ENCODE results near the gene CENPE. TPM values are rescaled to one million over a fixed set of nuclear protein-coding genes. Genes with fewer than 3 reads are reported as not detected.

The CENPE gene
- total RNA-seq, 6 experiments from 2014 or later = 11.3 to 36.5 (median 28.8) TPM

- Mint-ChIP-seq H3K4me3 (peak overlapping the region; percentile 55; the same call in 1 of the 2 replicates), H3K27me3 (ENCODE audit: insufficient read depth) (no peaks in the 10 kb centered on the region), H3K27ac (peak overlapping the region; percentile 77), H3K36me3 (ENCODE audit: low read depth) (peaks cover 69% of the 10 kb centered on the region), H3K4me1 (ENCODE audit: low read depth) (peaks cover 46% of the 10 kb centered on the region), H3K9me3 (no peaks in the 10 kb centered on the region)
- TF ChIP-seq, protein P1, sequence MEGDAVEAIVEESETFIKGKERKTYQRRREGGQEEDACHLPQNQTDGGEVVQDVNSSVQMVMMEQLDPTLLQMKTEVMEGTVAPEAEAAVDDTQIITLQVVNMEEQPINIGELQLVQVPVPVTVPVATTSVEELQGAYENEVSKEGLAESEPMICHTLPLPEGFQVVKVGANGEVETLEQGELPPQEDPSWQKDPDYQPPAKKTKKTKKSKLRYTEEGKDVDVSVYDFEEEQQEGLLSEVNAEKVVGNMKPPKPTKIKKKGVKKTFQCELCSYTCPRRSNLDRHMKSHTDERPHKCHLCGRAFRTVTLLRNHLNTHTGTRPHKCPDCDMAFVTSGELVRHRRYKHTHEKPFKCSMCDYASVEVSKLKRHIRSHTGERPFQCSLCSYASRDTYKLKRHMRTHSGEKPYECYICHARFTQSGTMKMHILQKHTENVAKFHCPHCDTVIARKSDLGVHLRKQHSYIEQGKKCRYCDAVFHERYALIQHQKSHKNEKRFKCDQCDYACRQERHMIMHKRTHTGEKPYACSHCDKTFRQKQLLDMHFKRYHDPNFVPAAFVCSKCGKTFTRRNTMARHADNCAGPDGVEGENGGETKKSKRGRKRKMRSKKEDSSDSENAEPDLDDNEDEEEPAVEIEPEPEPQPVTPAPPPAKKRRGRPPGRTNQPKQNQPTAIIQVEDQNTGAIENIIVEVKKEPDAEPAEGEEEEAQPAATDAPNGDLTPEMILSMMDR (IDR thresholded peaks at IDR 0.05) = no peak
- DNase-seq = peak; percentile 80
Observed at GRCh38 chr4:103150677-103151076, 47.5 kb downstream of the CENPE start.

GRCh38 chr4:103144926-103145325 lies 53.2 kb downstream of the CENPE start:
- Mint-ChIP-seq H3K27ac (no peak overlapping the region), H3K9me3 (no peaks in the 10 kb centered on the region), H3K27me3 (ENCODE audit: insufficient read depth) (no peaks in the 10 kb centered on the region; the same call in 1 of the 2 replicates), H3K4me1 (ENCODE audit: low read depth) (peaks cover 10% of the 10 kb centered on the region), H3K4me3 (no peak overlapping the region), H3K36me3 (ENCODE audit: low read depth) (peaks cover 51% of the 10 kb centered on the region)
- TF ChIP-seq, protein P1 (IDR thresholded peaks at IDR 0.05) = no peak
- no peak for DNase-seq

DNA sequence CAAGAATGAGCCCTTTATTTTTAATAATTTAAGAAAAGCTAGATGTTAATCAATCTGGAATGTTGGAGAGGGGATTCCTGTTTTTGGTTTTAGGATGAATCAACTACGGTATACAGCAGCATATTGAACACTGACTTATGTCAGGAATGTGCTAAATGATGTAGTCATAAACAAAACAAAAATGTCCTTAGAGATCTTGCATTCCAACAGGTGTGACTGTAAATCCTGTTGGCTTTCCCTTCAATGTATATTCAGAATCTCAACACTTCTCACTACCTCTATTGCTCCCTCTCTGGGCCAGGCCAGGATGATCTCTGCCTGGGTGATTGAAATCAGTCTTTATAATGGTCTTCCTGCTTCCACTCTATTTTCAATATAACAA lies 60.7 kb downstream of the CENPE start:
- Mint-ChIP-seq H3K9me3 (no peaks in the 10 kb centered on the region), H3K4me1 (ENCODE audit: low read depth) (peaks cover 32% of the 10 kb centered on the region), H3K27ac (peak overlapping the region; percentile 51; the same call in 1 of the 2 replicates), H3K27me3 (ENCODE audit: insufficient read depth) (no peaks in the 10 kb centered on the region), H3K4me3 (peak overlapping the region; percentile 11; the same call in 1 of the 2 replicates), H3K36me3 (ENCODE audit: low read depth) (peaks cover 23% of the 10 kb centered on the region)
- DNase-seq = peak; percentile 22
- TF ChIP-seq, protein P1 (IDR thresholded peaks at IDR 0.05) = no peak

- DNase-seq = no peak
- Mint-ChIP-seq H3K27ac (peak overlapping the region; percentile 21; the same call in 1 of the 2 replicates), H3K27me3 (ENCODE audit: insufficient read depth) (no peaks in the 10 kb centered on the region), H3K36me3 (ENCODE audit: low read depth) (peaks cover 24% of the 10 kb centered on the region), H3K4me1 (ENCODE audit: low read depth) (peaks cover 32% of the 10 kb centered on the region), H3K9me3 (no peaks in the 10 kb centered on the region), H3K4me3 (no peak overlapping the region)
- TF ChIP-seq, protein P1 (IDR thresholded peaks at IDR 0.05) = no peak
Observed at GRCh38 chr4:103136671-103137445, 61.3 kb downstream of the CENPE start.

DNA sequence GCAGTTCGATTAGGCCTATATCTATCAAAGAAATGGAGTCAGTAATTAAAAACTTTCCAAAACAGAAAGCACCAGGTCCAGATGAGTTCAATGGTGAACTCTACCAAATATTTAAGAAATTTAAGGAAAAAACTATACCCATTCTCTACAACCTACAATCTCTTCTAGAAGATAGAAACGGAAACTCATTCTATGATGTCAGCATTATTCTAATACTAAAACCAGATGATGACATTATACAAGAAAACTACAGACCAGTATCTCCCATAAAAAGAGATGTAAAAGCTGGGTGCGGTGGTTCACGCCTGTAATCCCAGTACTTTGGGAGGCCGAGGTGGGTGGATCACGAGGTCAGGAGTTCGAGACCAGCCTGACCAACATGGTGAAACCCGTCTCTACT lies 69.0 kb downstream of the CENPE start:
- H3K9me3 Mint-ChIP-seq = peaks cover 18% of the 10 kb centered on the region
- no peaks in the 10 kb centered on the region for H3K4me1 Mint-ChIP-seq (ENCODE audit: low read depth)
- H3K27me3 Mint-ChIP-seq (ENCODE audit: insufficient read depth) = no peaks in the 10 kb centered on the region
- TF ChIP-seq, protein P1 (IDR thresholded peaks at IDR 0.05) = no peak
- H3K4me3 Mint-ChIP-seq = no peak overlapping the region
- DNase-seq = no peak
- H3K36me3 Mint-ChIP-seq (ENCODE audit: low read depth) = peaks cover 58% of the 10 kb centered on the region
- H3K27ac Mint-ChIP-seq = no peak overlapping the region

Measured in HFFc6 (cell line).